Activated T-helper 17 cell treated with anti-CD3 and anti-CD28 coated beads, Interleukin-2, amount 50 U/mL, for 72 hours (primary cell): ENCODE results near the gene ZNF319. TPM values are rescaled to one million over a fixed set of nuclear protein-coding genes. Genes with fewer than 3 reads are reported as not detected.

Source experiments
- ATAC-seq: fragments of 150-1000 bp; cut with Tn5 transposase; replicated peaks from 2 replicates; pipeline ENCODE4 v1.10.0; 2021; ENCODE audit warnings: mild to moderate bottlenecking, moderate library complexity
- H3K27ac Mint-ChIP-seq: one replicate; pipeline ENCODE4 v1.8.0; 2022; ENCODE audit warnings: mixed read lengths
- H3K27me3 Mint-ChIP-seq: one replicate; pipeline ENCODE4 v1.8.0; 2022; ENCODE audit warnings: mixed read lengths
- H3K36me3 Mint-ChIP-seq: one replicate; pipeline ENCODE4 v1.8.0; 2022; ENCODE audit warnings: low read depth, mild to moderate bottlenecking, mixed read lengths
- H3K4me1 Mint-ChIP-seq: one replicate; pipeline ENCODE4 v1.8.0; 2022; ENCODE audit warnings: mixed read lengths
- H3K4me3 Mint-ChIP-seq: one replicate; pipeline ENCODE4 v1.8.0; 2022; ENCODE audit warnings: mild to moderate bottlenecking, mixed read lengths
- H3K9me3 Mint-ChIP-seq: one replicate; pipeline ENCODE4 v1.8.0; 2022; ENCODE audit warnings: mixed read lengths
- total RNA-seq, 2 donors: library from RNA; stranded (reverse); gene quantifications; one replicate each; pipeline ENCODE4 v1.2.3, GENCODE V29; 2022

ZNF319 gene
- total RNA-seq, 2 donors from 2014 or later: 3.9 to 5.5 TPM

DNA sequence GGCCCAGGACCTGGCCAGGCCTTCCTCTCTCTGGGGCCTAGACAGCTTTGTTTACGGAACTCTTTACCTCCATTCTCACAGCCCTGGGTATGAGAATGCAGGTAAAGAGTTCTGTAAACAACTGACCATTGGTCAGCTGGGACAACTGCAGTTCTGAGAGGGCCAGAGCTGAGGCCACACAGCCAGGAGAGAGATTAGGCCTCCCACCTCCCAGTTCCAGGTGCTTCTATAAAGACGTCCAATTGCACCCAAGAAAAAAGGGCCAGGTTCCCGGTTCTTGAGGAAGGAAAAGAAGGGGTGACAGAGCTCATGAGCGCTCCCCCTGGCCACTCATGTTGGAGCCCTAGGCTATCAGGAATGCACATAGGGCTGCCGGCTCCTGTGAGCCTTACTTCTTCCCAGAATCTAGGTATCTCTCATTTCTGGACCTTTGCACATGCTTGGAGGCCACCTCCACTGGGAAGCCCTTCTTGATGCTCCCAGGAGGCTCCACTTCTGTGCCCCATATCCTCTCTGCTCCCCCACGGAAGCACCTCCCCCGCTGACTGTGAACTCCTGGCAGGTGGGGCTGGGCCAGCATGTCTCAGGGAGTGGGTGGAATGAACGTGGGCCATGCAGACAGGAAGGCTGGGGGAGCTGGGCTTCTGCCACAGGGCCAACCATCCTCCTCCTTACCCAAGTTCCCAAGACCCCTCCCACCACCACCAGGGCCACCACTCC is 42.6 kb downstream of the ZNF319 start:
- ATAC-seq: no peak
- Mint-ChIP-seq H3K27ac (no peak overlapping the region), H3K27me3 (no peaks in the 10 kb centered on the region), H3K4me3 (no peak overlapping the region), H3K9me3 (no peaks in the 10 kb centered on the region), H3K36me3 (no peaks in the 10 kb centered on the region), H3K4me1 (no peaks in the 10 kb centered on the region)

GRCh38 chr16:57956924-57957672 is 43.4 kb downstream of the ZNF319 start:
- H3K27me3 Mint-ChIP-seq: no peaks in the 10 kb centered on the region
- H3K27ac Mint-ChIP-seq: no peak overlapping the region
- ATAC-seq: no peak
- no peak overlapping the region for H3K4me3 Mint-ChIP-seq
- H3K9me3 Mint-ChIP-seq: no peaks in the 10 kb centered on the region
- H3K36me3 Mint-ChIP-seq: no peaks in the 10 kb centered on the region
- H3K4me1 Mint-ChIP-seq: no peaks in the 10 kb centered on the region

DNA sequence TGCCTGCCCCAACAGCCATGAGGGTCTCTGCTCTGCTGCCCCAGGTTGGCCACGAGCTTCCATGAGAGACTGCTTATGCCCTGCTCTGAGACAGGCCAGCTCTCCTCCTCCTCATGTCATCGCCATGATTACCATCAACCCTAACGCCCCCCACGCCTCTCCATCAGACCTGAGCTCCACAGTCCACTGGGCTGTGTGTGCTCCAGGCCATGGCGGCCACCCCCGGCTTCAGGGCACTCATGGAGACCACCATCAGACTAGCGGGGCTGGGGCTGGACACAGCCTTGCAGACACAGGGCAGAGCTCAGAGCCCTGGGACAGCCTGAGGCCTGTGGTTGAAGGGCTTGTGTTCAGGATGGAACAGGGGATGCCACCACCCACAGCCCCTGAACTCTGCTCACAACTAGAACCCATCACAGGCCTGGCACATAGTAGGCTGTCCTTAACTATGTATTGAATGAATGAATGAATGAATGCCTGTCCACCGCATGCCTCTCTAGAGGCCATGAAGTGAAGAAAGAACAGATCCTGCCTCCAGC is 44.1 kb downstream of the ZNF319 start:
- no peak for ATAC-seq
- Mint-ChIP-seq H3K36me3 (no peaks in the 10 kb centered on the region), H3K9me3 (no peaks in the 10 kb centered on the region), H3K4me1 (no peaks in the 10 kb centered on the region), H3K27me3 (no peaks in the 10 kb centered on the region), H3K27ac (no peak overlapping the region), H3K4me3 (no peak overlapping the region)

DNA sequence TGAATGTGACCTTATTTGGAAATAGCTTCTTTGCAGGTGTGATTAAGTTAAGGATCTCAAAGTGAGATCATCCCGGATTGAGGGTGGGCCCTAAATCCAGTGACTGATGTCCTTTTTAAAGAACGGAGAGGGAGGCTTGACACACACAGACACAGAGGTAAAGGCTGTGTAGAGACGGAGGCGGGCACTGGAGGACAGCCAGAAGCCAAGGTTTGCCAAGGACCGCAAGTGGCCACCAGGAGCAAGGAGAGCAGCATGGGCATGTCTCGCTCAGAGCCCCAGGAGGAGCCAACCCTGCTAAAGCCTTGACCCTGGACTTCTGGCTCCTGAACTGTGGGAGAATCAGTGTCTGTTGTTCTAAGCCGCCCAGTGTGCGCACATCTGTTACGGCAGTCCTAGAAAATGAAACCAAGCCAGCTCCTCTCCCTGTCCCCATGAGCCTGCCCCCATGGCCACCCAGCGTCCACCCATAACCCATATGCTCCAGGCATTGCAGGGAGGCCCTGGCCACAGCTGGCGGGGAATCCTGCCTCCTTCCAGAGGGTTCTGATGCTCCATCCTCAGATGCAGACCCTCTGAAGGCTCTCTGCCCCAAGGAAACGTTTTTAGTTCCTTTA is 44.8 kb downstream of the ZNF319 start:
- Mint-ChIP-seq H3K9me3 (no peaks in the 10 kb centered on the region), H3K27me3 (no peaks in the 10 kb centered on the region), H3K4me1 (no peaks in the 10 kb centered on the region), H3K36me3 (no peaks in the 10 kb centered on the region), H3K4me3 (no peak overlapping the region), H3K27ac (no peak overlapping the region)
- no peak for ATAC-seq

DNA sequence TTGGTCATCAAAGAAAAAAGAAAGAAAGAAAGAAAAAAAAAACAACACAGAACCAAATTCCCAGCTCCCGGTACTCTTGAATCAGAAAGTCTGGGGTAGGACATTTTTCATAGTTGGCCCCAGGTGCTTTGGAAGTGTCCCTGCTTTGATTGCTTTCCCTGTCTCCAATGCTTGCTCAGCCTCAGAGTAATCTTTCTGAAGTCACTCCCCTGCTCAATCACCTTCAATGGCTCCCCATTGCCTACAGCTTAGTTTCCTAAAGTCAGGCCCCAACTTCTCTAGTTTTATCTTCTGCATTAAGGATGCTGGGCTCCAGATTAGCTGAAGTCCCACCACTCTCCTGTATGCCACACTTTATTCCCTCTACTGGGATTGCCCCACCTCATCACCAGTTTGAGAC is 46.6 kb downstream of the ZNF319 start:
- Mint-ChIP-seq H3K9me3 (no peaks in the 10 kb centered on the region), H3K27me3 (no peaks in the 10 kb centered on the region), H3K4me1 (no peaks in the 10 kb centered on the region), H3K36me3 (no peaks in the 10 kb centered on the region), H3K4me3 (no peak overlapping the region), H3K27ac (no peak overlapping the region)
- ATAC-seq: no peak

DNA sequence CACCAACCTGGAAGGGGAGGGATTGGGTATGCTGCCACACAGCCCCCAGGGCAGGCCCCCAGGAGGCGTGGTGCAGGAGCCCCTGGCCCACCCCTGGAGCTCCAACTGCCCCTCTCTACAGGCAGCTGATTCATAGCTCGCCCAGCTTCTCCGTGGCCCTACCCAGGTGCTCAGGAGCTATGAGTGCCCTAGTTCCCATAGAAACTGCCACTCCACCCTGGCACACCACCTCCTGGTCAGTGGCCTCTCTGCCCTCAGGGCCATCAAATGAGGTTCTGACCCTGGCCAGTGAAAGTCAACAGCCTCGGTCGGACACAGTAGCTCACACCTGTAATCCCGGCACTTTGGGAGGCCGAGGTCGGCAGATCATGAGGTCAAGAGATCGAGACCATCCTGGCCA is 47.6 kb downstream of the ZNF319 start:
- Mint-ChIP-seq H3K27ac (no peak overlapping the region), H3K4me1 (no peaks in the 10 kb centered on the region), H3K36me3 (no peaks in the 10 kb centered on the region), H3K27me3 (no peaks in the 10 kb centered on the region), H3K4me3 (no peak overlapping the region), H3K9me3 (no peaks in the 10 kb centered on the region)
- ATAC-seq: no peak

DNA sequence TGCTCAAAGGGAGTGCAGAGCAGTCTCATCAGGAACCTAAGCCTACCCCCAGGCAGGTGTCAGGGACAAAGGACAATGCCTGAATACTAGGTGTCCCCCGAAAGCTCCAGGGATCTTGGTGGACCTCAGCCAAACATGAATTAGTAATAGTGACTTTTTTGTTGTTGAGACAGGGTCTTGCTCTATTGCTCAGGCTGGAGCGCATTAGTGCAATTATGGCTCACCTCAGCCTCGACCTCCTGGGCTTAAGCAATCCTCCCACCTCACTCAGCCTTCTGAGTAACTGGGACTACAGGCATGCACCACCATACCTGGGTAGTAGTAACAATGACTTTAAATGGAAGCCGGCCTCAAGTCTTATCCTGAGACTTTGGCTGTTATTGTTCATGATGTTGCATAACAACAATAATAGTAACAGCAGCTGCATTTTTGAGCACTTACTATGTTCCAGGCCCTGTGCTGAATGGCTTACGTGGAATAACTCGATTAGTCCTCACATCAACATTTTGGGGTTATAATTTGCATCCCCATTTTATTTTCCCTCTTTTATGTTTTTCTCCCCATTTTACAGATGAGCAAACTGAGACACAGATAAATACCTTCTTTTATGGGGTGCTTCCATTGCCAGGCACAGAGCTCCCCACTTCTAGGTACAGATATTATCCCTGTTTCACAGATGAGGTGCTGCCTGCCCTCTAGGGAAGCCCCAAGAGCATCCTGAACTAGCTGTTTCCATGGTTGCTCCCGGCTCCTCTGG is 49.1 kb downstream of the ZNF319 start:
- Mint-ChIP-seq H3K4me1 (no peaks in the 10 kb centered on the region), H3K36me3 (no peaks in the 10 kb centered on the region), H3K9me3 (no peaks in the 10 kb centered on the region), H3K4me3 (no peak overlapping the region), H3K27me3 (no peaks in the 10 kb centered on the region), H3K27ac (no peak overlapping the region)
- ATAC-seq: no peak

DNA sequence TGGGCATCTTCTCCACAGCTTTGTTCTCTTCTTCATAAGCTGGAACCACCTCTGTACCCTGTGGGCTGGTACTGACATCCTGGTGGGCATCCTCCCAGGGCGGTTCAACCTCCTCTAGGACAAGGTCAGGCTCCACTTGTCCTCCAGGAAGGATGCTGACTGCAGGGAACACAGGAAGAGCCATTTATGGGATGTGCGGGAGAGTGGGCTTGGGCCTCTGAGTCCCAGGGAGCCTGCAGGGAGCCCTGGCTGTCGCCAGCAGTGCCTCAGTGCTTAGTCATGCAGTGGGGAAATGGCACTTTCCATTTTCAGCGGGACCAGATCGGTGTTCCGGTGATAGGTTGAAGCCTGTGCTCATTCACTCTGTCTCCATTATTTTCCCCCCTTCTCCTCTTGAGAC is 50.1 kb downstream of the ZNF319 start:
- H3K27ac Mint-ChIP-seq: no peak overlapping the region

GRCh38 chr16:57949595-57950238 is 50.8 kb downstream of the ZNF319 start:
- no peaks in the 10 kb centered on the region for H3K36me3 Mint-ChIP-seq
- H3K9me3 Mint-ChIP-seq: no peaks in the 10 kb centered on the region
- no peaks in the 10 kb centered on the region for H3K27me3 Mint-ChIP-seq
- H3K4me1 Mint-ChIP-seq: no peaks in the 10 kb centered on the region
- H3K4me3 Mint-ChIP-seq: no peak overlapping the region
- H3K27ac Mint-ChIP-seq: no peak overlapping the region
- ATAC-seq: no peak

More for the DNA sequence above, 50.1 kb downstream of the ZNF319 start:
- H3K36me3 Mint-ChIP-seq: no peaks in the 10 kb centered on the region
- H3K4me3 Mint-ChIP-seq: no peak overlapping the region
- H3K4me1 Mint-ChIP-seq: no peaks in the 10 kb centered on the region
- H3K9me3 Mint-ChIP-seq: no peaks in the 10 kb centered on the region
- no peaks in the 10 kb centered on the region for H3K27me3 Mint-ChIP-seq
- ATAC-seq: no peak

GRCh38 chr16:57949013-57949412 is 51.5 kb downstream of the ZNF319 start:
- H3K36me3 Mint-ChIP-seq: no peaks in the 10 kb centered on the region
- no peak overlapping the region for H3K27ac Mint-ChIP-seq
- H3K4me3 Mint-ChIP-seq: no peak overlapping the region
- no peaks in the 10 kb centered on the region for H3K27me3 Mint-ChIP-seq
- no peaks in the 10 kb centered on the region for H3K9me3 Mint-ChIP-seq
- H3K4me1 Mint-ChIP-seq: no peaks in the 10 kb centered on the region
- no peak for ATAC-seq

GRCh38 chr16:57948027-57948426 is 52.4 kb downstream of the ZNF319 start:
- H3K27me3 Mint-ChIP-seq: no peaks in the 10 kb centered on the region
- no peaks in the 10 kb centered on the region for H3K9me3 Mint-ChIP-seq
- H3K27ac Mint-ChIP-seq: no peak overlapping the region
- H3K4me1 Mint-ChIP-seq: no peaks in the 10 kb centered on the region
- no peak for ATAC-seq
- H3K4me3 Mint-ChIP-seq: no peak overlapping the region
- no peaks in the 10 kb centered on the region for H3K36me3 Mint-ChIP-seq

DNA sequence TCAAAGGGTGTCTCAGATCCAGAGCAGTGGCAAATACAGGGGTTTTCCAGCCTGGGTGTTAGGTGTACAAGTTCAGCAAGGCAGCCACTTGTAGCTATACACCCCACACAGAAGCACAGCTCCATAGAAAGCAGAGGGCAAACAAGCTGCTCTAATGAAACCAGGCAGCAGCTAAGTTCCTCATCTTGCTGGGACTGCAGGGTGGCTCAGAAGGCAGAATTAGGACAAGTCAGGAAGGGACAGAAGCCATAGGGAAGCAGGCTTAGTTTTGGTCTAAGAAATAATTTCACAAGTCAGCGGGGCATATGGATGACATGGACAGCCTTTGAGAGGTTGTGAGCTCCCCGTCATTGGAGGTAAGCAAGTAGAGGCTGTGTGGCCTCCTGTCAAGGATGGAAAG is 53.2 kb downstream of the ZNF319 start:
- no peak overlapping the region for H3K4me3 Mint-ChIP-seq
- H3K9me3 Mint-ChIP-seq: no peaks in the 10 kb centered on the region
- no peaks in the 10 kb centered on the region for H3K4me1 Mint-ChIP-seq
- no peak for ATAC-seq
- H3K27ac Mint-ChIP-seq: no peak overlapping the region
- no peaks in the 10 kb centered on the region for H3K27me3 Mint-ChIP-seq
- H3K36me3 Mint-ChIP-seq: no peaks in the 10 kb centered on the region

DNA sequence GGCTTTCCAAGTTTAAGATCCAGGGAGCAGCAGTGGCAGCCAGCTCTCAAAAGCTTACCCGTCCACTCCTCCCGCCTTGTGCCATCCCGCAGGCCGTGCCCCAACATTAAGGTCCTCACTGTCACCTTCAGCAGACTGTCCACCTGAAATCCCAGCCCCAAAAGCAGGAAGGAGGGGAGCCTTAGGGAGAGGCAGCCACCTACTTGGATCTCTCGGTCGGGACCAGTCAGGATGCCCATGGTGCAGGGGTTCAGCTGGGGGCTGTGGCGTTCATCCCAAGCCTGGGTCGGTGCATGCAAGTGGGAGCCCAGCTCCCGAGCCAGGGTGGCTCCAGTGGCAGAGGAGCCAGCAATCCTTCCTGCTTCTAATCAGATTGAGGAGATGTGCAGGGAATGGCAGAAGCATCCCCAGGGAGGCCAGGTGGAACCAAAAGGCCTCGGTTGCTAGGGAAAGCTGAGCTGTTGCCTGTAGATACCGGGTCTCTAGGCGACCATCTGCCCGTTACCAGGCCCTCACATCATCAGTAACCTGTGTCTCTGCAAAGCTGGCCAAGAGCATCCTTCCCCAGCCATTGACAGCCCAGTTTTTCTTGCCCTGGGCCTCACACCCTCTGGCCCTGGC is 54.2 kb downstream of the ZNF319 start:
- Mint-ChIP-seq H3K9me3 (no peaks in the 10 kb centered on the region), H3K27me3 (no peaks in the 10 kb centered on the region), H3K4me3 (no peak overlapping the region), H3K4me1 (no peaks in the 10 kb centered on the region), H3K27ac (no peak overlapping the region), H3K36me3 (no peaks in the 10 kb centered on the region)
- no peak for ATAC-seq

DNA sequence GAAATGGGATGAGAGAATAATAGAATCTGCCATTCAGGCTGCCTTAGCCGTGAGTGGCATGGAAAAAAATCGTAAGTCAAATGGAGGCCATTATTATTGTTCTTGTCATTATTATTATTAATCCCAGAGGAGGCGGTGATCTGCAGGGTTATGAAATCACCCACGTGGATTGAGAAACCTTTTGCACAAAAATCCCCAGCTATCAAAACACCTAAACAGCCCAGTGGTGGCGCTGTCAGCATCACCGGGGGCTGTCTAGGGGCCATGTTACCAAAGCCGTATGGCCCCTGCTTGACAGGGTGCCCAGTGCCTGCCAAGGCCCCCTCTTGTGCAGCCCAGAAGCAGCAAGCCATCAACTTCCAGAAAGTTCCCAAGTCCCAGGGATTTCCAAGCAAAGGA is 54.7 kb downstream of the ZNF319 start:
- no peak overlapping the region for H3K4me3 Mint-ChIP-seq
- H3K27me3 Mint-ChIP-seq: no peaks in the 10 kb centered on the region
- H3K27ac Mint-ChIP-seq: no peak overlapping the region
- H3K36me3 Mint-ChIP-seq: no peaks in the 10 kb centered on the region
- no peak for ATAC-seq
- H3K9me3 Mint-ChIP-seq: no peaks in the 10 kb centered on the region
- no peaks in the 10 kb centered on the region for H3K4me1 Mint-ChIP-seq
